ENCODE results near the gene ATG14.

DNA sequence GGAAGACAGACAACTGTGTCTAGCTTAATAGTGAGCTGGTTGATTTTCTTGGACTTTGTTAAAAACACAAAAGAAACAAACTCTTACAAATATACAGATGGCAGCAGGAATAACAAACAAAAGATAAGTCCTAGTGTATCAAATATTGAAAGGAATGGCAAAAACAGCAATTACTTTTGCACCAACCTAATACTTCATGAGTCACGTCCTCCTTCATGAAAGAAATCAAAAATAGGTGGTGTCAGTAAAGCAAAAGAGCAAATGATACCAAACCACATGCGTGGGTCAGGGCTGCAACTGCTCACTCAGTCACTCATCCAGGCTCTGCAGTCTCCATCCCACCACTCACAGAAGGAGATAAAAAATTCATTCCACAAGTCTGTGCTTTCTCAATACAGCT is 11.8 kb downstream of the ATG14 start:
- TF ChIP-seq EZH2 (IDR thresholded peaks at IDR 0.05; ENCODE audit: insufficient read depth, poor library complexity, severe bottlenecking) = no peak
- TF ChIP-seq EZH2phosphoT487 (IDR thresholded peaks at IDR 0.05; ENCODE audit: insufficient read depth, low read depth) = no peak

Measured in GM23248 (cell line).